H9 (cell line): ENCODE measurements around the gene ABHD16A. TPM values are rescaled to one million over a fixed set of nuclear protein-coding genes. Genes with fewer than 3 reads are reported as not detected.

Source experiments
- DNase-seq: peaks from one replicate; pipeline ENCODE4 v3.0.0-alpha.2; 2017
- H2AFZ ChIP-seq: one replicate; pipeline ENCODE4 v1.6.1; 2013; ENCODE audit warnings: mild to moderate bottlenecking, low read length, control low read depth, moderate library complexity
- H2AK5ac ChIP-seq: 2 replicates; pipeline ENCODE4 v1.6.1; 2013; ENCODE audit warnings: low read length, control low read depth, mixed read lengths; ENCODE audit not compliant: insufficient read length
- H2BK120ac ChIP-seq: one replicate; pipeline ENCODE4 v1.6.1; 2013; ENCODE audit warnings: low read depth, mild to moderate bottlenecking, low read length, control low read depth, inconsistent platforms; ENCODE audit not compliant: poor library complexity, severe bottlenecking
- H2BK12ac ChIP-seq: 2 replicates; pipeline ENCODE4 v1.6.1; 2013; ENCODE audit warnings: low read length, control low read depth, mixed read lengths, low read depth; ENCODE audit not compliant: insufficient read length
- H2BK15ac ChIP-seq: 2 replicates; pipeline ENCODE4 v1.6.1; 2013; ENCODE audit warnings: low read depth, low read length, control low read depth
- H2BK20ac ChIP-seq: one replicate; pipeline ENCODE4 v1.6.1; 2013; ENCODE audit warnings: low read depth, mild to moderate bottlenecking, low read length, control low read depth, inconsistent platforms; ENCODE audit not compliant: poor library complexity, severe bottlenecking
- H2BK5ac ChIP-seq: 2 replicates; pipeline ENCODE4 v1.6.1; 2013; ENCODE audit warnings: low read length, control low read depth, mixed read lengths; ENCODE audit not compliant: insufficient read length
- H3K14ac ChIP-seq: 2 replicates; pipeline ENCODE4 v1.6.1; 2013; ENCODE audit warnings: low read length, control low read depth; ENCODE audit not compliant: insufficient read depth
- H3K18ac ChIP-seq: 2 replicates; pipeline ENCODE4 v1.6.1; 2013; ENCODE audit warnings: low read depth, mild to moderate bottlenecking, mixed read lengths, low read length, control low read depth; ENCODE audit not compliant: insufficient read length
- H3K23ac ChIP-seq: 2 replicates; pipeline ENCODE4 v1.6.1; 2013; ENCODE audit warnings: low read length, control low read depth, mixed read lengths, low read depth; ENCODE audit not compliant: insufficient read length
- H3K23me2 ChIP-seq: 2 replicates; pipeline ENCODE4 v1.6.1; 2013; ENCODE audit warnings: low read depth, mild to moderate bottlenecking, mixed read lengths, low read length, control low read depth; ENCODE audit not compliant: insufficient read length, poor library complexity, severe bottlenecking
- H3K27ac ChIP-seq: 2 replicates; pipeline ENCODE4 v1.5.1; 2013; ENCODE audit warnings: low read length, control low read depth, mixed read lengths, low read depth; ENCODE audit not compliant: insufficient read length
- H3K27me3 ChIP-seq: 2 replicates; pipeline ENCODE4 v1.6.1; 2013; ENCODE audit warnings: low read length, control low read depth, inconsistent platforms; ENCODE audit not compliant: insufficient read depth
- H3K4ac ChIP-seq: 2 replicates; pipeline ENCODE4 v1.6.1; 2013; ENCODE audit warnings: low read depth, mild to moderate bottlenecking, control low read depth, inconsistent platforms, low read length, moderate library complexity
- H3K4me1 ChIP-seq: 2 replicates; pipeline ENCODE4 v1.6.1; 2013; ENCODE audit warnings: low read length, control low read depth, inconsistent platforms; ENCODE audit not compliant: insufficient read depth
- H3K4me2 ChIP-seq: 2 replicates; pipeline ENCODE4 v1.6.1; 2013; ENCODE audit warnings: low read length, control low read depth, mixed read lengths; ENCODE audit not compliant: insufficient read length, insufficient read depth
- H3K56ac ChIP-seq: 2 replicates; pipeline ENCODE4 v1.6.1; 2013; ENCODE audit warnings: low read depth, mild to moderate bottlenecking, mixed read lengths, low read length, control low read depth; ENCODE audit not compliant: insufficient read length
- H3K79me1 ChIP-seq: 2 replicates; pipeline ENCODE4 v1.6.1; 2013; ENCODE audit warnings: low read depth, mild to moderate bottlenecking, moderate library complexity, low read length, control low read depth, inconsistent platforms; ENCODE audit not compliant: insufficient read depth, poor library complexity, severe bottlenecking
- H3K79me2 ChIP-seq: 2 replicates; pipeline ENCODE4 v1.6.1; 2013; ENCODE audit warnings: low read length, control low read depth, inconsistent platforms; ENCODE audit not compliant: insufficient read depth
- H3K9ac ChIP-seq: 2 replicates; pipeline ENCODE4 v1.6.1; 2013; ENCODE audit warnings: low read length, control low read depth, mixed read lengths; ENCODE audit not compliant: insufficient read length; ENCODE audit errors: extremely low read depth
- H3K9me3 ChIP-seq: one replicate; pipeline ENCODE4 v1.6.1; 2013; ENCODE audit warnings: low read depth, low read length, inconsistent platforms; ENCODE audit not compliant: control insufficient read depth
- H3T11ph ChIP-seq: one replicate; pipeline ENCODE4 v1.6.1; 2013; ENCODE audit warnings: mild to moderate bottlenecking, low read length, control low read depth, inconsistent platforms
- H4K20me1 ChIP-seq: one replicate; pipeline ENCODE4 v1.6.1; 2013; ENCODE audit not compliant: control insufficient read depth, insufficient read length, insufficient read depth
- H4K5ac ChIP-seq: 2 replicates; pipeline ENCODE4 v1.6.1; 2013; ENCODE audit warnings: low read depth, mild to moderate bottlenecking, mixed read lengths, low read length, control low read depth; ENCODE audit not compliant: insufficient read length
- H4K8ac ChIP-seq: replicated peaks from 2 replicates; pipeline ENCODE4 v1.6.1; 2013; ENCODE audit warnings: low read length, control low read depth, mixed read lengths, low read depth; ENCODE audit not compliant: insufficient read length
- H4K91ac ChIP-seq: 2 replicates; pipeline ENCODE4 v1.6.1; 2013; ENCODE audit warnings: low read depth, mild to moderate bottlenecking, moderate library complexity, mixed read lengths, low read length, control low read depth; ENCODE audit not compliant: insufficient read length
- H3K27ac Mint-ChIP-seq, 3 experiments: 2 replicates in 2 of 3; 3 replicates in 1 of 3; pipeline ENCODE4 v1.8.0; 2020 to 2021; ENCODE audit warnings: mixed read lengths in 3 of 3, mild to moderate bottlenecking in 1 of 3, moderate library complexity in 1 of 3
- H3K27me3 Mint-ChIP-seq: 2 replicates; pipeline ENCODE4 v1.8.0; 2021; ENCODE audit warnings: low read depth, mild to moderate bottlenecking, moderate library complexity, mixed read lengths
- H3K36me3 Mint-ChIP-seq, 3 experiments: 2 replicates in 2 of 3; 3 replicates in 1 of 3; pipeline ENCODE4 v1.8.0; 2020 to 2021; ENCODE audit warnings: low read depth in 3 of 3, mixed read lengths in 3 of 3; ENCODE audit not compliant: insufficient read depth in 1 of 3
- H3K4me1 Mint-ChIP-seq, 2 experiments: 2 replicates each; pipeline ENCODE4 v1.8.0; 2020; ENCODE audit warnings: mixed read lengths in 2 of 2
- H3K4me3 Mint-ChIP-seq, 2 experiments: 2 replicates in 1 of 2; 3 replicates in 1 of 2; pipeline ENCODE4 v1.8.0; 2020 to 2021; ENCODE audit warnings: mild to moderate bottlenecking in 2 of 2, mixed read lengths in 2 of 2, moderate library complexity in 1 of 2
- H3K9me3 Mint-ChIP-seq, 2 experiments: 2 replicates in 1 of 2; 3 replicates in 1 of 2; pipeline ENCODE4 v1.8.0; 2020; ENCODE audit warnings: mild to moderate bottlenecking in 2 of 2, mixed read lengths in 2 of 2, moderate library complexity in 1 of 2
- WGBS: extraction: QIAGEN DNeasy Blood & Tissue Kit; methylation state at CpG from one replicate; pipeline ENCODE4 v1.1.7; 2013; ENCODE audit warnings: missing lambda C conversion rate, low lambda C conversion rate, mixed read lengths; ENCODE audit not compliant: insufficient read length; ENCODE audit errors: extremely low coverage; 5-methylcytosine and 5-hydroxymethylcytosine counted together
- total RNA-seq: library from RNA; stranded (reverse); gene quantifications from 2 replicates; pipeline ENCODE4 v1.2.1, GENCODE V29; 2021
- TF ChIP-seq, protein P1 (sequence below): fragments of 200-600 bp; sonication (generic); conservative IDR thresholded peaks from 3 replicates; pipeline ENCODE4 v1.8.0; 2021; ENCODE audit warnings: antibody characterized with exemption, mild to moderate bottlenecking

ABHD16A gene
- total RNA-seq, 1 experiment from 2014 or later = 34.4 TPM

DNA sequence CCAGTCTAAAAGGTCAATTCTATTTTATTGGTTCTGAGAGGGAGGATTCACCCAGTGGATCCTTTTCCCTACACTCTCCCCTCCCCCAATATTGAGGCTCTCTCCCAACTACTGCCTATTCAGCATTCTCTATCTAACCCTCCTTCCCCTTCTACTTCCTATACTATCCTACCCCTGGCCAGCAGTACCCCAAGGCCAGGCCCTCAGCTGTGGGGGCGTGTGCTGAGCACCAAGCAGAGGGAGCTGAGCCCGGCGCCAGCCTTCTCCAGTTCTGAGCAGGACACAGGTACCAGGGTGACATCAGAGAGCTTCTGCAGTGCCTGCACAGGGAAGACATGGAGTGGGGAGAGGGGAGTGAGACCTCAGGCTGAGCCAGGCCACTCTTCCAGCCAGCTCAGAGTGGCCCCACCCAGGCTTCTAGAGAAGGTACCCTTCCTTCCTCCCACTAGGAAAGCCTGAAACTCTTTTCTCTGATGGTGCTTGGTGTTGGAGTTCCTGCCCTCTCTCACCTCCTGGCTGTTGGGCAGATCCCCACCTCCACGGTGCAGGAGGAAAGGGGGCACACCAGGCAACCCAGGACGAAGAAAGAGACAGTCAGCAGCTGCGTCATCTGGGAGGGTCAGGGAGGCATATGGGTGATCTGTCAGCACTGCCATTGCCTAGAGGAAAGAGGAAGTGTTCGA is 24.1 kb upstream of the ABHD16A start:
- Mint-ChIP-seq H3K27me3 (no peaks in the 10 kb centered on the region), H3K36me3 (peaks cover 23 to 56% (median 49%) of the 10 kb centered on the region in 3 experiments), H3K4me1 (peaks cover 15 to 20% of the 10 kb centered on the region in 2 experiments), H3K9me3 (no peaks in the 10 kb centered on the region; a peak in 2 of 5 replicates), H3K4me3 (peak overlapping the region in 1 of 2 experiments; percentile 55; a peak in 1 of 5 replicates), H3K27ac (no peak overlapping the region)
- no peak overlapping the region for H2BK20ac ChIP-seq
- no peak overlapping the region for H2BK12ac ChIP-seq
- no peak for DNase-seq
- H4K20me1 ChIP-seq = no peaks in the 10 kb centered on the region
- H3K4me1 ChIP-seq = no peaks in the 10 kb centered on the region
- H3K14ac ChIP-seq = no peak overlapping the region
- H3K56ac ChIP-seq = no peak overlapping the region
- H3K18ac ChIP-seq = no peak overlapping the region
- TF ChIP-seq, protein P1, sequence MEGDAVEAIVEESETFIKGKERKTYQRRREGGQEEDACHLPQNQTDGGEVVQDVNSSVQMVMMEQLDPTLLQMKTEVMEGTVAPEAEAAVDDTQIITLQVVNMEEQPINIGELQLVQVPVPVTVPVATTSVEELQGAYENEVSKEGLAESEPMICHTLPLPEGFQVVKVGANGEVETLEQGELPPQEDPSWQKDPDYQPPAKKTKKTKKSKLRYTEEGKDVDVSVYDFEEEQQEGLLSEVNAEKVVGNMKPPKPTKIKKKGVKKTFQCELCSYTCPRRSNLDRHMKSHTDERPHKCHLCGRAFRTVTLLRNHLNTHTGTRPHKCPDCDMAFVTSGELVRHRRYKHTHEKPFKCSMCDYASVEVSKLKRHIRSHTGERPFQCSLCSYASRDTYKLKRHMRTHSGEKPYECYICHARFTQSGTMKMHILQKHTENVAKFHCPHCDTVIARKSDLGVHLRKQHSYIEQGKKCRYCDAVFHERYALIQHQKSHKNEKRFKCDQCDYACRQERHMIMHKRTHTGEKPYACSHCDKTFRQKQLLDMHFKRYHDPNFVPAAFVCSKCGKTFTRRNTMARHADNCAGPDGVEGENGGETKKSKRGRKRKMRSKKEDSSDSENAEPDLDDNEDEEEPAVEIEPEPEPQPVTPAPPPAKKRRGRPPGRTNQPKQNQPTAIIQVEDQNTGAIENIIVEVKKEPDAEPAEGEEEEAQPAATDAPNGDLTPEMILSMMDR = no peak
- H2BK5ac ChIP-seq = no peak overlapping the region
- no peaks in the 10 kb centered on the region for H3K27me3 ChIP-seq
- no peak overlapping the region for H2AK5ac ChIP-seq
- no peak overlapping the region for H2BK120ac ChIP-seq
- peaks cover 9% of the 10 kb centered on the region for H3K23me2 ChIP-seq
- H3K79me1 ChIP-seq = no peaks in the 10 kb centered on the region
- H3T11ph ChIP-seq = no peak overlapping the region
- no peak overlapping the region for H3K23ac ChIP-seq
- H4K5ac ChIP-seq = no peak overlapping the region
- no peak overlapping the region for H3K4me2 ChIP-seq
- H4K91ac ChIP-seq = no peak overlapping the region
- no peak overlapping the region for H2BK15ac ChIP-seq
- no peak overlapping the region for H3K4ac ChIP-seq
- H3K9ac ChIP-seq = no peak overlapping the region
- no CpG with 5 or more reads among the region's 7 CpGs for WGBS
- H2AFZ ChIP-seq = no peak overlapping the region
- no peak overlapping the region for H3K27ac ChIP-seq
- H4K8ac ChIP-seq = no peak overlapping the region
- no peaks in the 10 kb centered on the region for H3K79me2 ChIP-seq
- H3K9me3 ChIP-seq = no peaks in the 10 kb centered on the region
